Activated CD8-positive, alpha-beta memory T cell treated with anti-CD3 and anti-CD28 coated beads, Interleukin-2, amount 10 ng/mL, durations not matched to agents 7 days and 5 days (primary cell): ENCODE measurements around the gene CD300LF. TPM values are rescaled to one million over a fixed set of nuclear protein-coding genes. Genes with fewer than 3 reads are reported as not detected.
A peak's percentile ranks its signal among the peaks of the same experiment; 100 is the strongest.

ENCODE experiments used
- ATAC-seq: fragments of 150-1000 bp; cut with Tn5 transposase; one replicate; pipeline ENCODE4 v1.10.0; 2021; ENCODE audit warnings: moderate library complexity
- CTCF ChIA-PET: fragments of 350-600 bp; sonication (Branson Sonifier 250); formaldehyde crosslinking; loops from one replicate; lab custom pipeline; 2021; ENCODE audit warnings: antibody characterized with exemption; lab: Charles Lee
- DNase-seq: peaks from one replicate; pipeline ENCODE4 v3.0.0-alpha.2; 2020
- H3K27ac Mint-ChIP-seq: one replicate; pipeline ENCODE4 v1.8.0; 2021; ENCODE audit warnings: mild to moderate bottlenecking, mixed read lengths
- H3K27me3 Mint-ChIP-seq: one replicate; pipeline ENCODE4 v1.8.0; 2021; ENCODE audit warnings: mixed read lengths
- H3K36me3 Mint-ChIP-seq: one replicate; pipeline ENCODE4 v1.8.0; 2021; ENCODE audit warnings: mild to moderate bottlenecking, mixed read lengths
- H3K4me1 Mint-ChIP-seq: one replicate; pipeline ENCODE4 v1.8.0; 2021; ENCODE audit warnings: mixed read lengths
- H3K4me3 Mint-ChIP-seq: one replicate; pipeline ENCODE4 v1.8.0; 2021; ENCODE audit warnings: mild to moderate bottlenecking, moderate library complexity, mixed read lengths
- H3K9me3 Mint-ChIP-seq: one replicate; pipeline ENCODE4 v1.8.0; 2022; ENCODE audit warnings: low read depth, mixed read lengths
- total RNA-seq, 2 experiments: library from RNA; stranded (reverse); gene quantifications; one replicate each; pipeline ENCODE4 v1.2.3, GENCODE V29; 2021

Gene CD300LF
- total RNA-seq, result not detected

DNA sequence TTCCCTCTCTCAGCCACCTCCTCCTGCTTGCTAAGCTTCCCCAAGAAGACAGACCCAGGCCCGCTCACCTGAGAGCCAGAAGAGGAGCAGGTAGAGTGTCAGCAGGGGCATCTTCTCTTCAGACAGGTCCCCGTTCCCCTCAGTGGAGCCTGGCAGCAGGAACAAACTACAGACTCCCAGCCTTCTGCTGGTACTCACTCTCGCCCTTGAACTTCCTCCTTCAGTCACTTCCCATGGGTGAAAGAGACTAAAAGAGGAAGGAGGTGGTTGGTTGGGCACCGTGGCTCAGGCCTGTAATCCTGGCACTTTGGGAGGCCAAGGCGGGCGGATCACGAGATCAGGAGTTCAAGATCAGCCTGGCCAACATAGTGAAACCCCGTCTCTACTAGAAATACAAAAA lies at the start of gene CD300LF:
Gene CD300LF (minus strand): TSS at position 168 of the 400 bp plus-strand sequence. CDS start 57 bp downstream, at position 111.
- no peak for DNase-seq
- no peak within 1 kb of the TSS for H3K27ac Mint-ChIP-seq
- peaks cover 6% of the 10 kb centered on the region for H3K4me1 Mint-ChIP-seq
- CTCF ChIA-PET, result interaction anchor here (0.6 to 1.1 kb wide), 2 partner anchors 12 to 56 kb away, joined by 3 to 5 read pairs; no protein-coding TSS in a partner anchor
- H3K27me3 Mint-ChIP-seq, result peaks cover 38% of the 10 kb centered on the region
- H3K4me3 Mint-ChIP-seq, result no peak within 1 kb of the TSS
- no peaks in the 10 kb centered on the region for H3K9me3 Mint-ChIP-seq
- no peaks in the 10 kb centered on the region for H3K36me3 Mint-ChIP-seq
- no peak for ATAC-seq

DNA sequence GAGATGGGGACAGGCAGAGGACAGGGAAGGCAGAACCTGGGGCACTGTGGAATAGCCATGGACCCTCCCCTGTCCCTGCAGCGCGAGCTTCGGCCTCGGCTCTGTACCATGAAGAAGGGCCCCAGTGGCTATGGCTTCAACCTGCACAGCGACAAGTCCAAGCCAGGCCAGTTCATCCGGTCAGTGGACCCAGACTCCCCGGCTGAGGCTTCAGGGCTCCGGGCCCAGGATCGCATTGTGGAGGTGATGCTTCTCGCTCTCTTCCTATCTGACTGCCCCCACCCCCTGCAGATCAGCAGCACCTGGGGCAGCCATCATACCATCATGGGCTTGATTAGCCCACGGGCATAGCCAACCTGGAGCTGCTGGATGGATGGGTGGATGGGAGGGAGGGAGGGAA lies 49.2 kb upstream of the CD300LF start:
- Mint-ChIP-seq H3K36me3 (peaks cover 23% of the 10 kb centered on the region), H3K27me3 (no peaks in the 10 kb centered on the region), H3K27ac (no peak overlapping the region), H3K4me3 (no peak overlapping the region), H3K9me3 (no peaks in the 10 kb centered on the region), H3K4me1 (peaks cover 55% of the 10 kb centered on the region)
- ATAC-seq (no peak), DNase-seq (no peak)
- CTCF ChIA-PET, result interaction anchor here (0.5 to 15.6 kb wide), 3 partner anchors 11 to 28 kb away, joined by 3 to 206 read pairs (median 6); partner anchors contain the start of gene NAT9

DNA sequence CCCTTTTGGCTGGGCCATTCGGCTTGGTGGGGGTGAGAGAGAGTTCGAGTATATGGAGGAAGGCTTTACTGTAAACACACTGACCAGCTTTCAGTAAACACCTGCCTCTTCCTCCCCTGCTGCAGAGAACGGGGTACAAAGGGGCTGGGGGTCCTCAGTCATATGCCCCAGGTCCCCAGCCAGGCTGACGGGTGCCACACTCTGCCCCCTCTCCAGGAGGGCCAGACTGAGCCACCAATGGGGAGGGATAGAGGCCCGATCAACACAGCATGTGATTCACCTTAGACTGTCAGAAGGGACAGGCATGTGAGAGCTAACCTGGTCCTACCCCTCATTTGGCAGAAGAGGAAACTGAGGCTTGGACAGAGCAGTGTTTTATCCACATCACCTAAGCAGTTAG lies 48.7 kb upstream of the CD300LF start:
- no peaks in the 10 kb centered on the region for H3K9me3 Mint-ChIP-seq
- H3K27ac Mint-ChIP-seq, result peak overlapping the region; percentile 52
- H3K4me3 Mint-ChIP-seq, result no peak overlapping the region
- DNase-seq (no peak), ATAC-seq (no peak)
- CTCF ChIA-PET, result interaction anchor here (0.6 to 15.6 kb wide), 3 partner anchors 11 to 28 kb away, joined by 6 to 206 read pairs (median 110); partner anchors contain the start of gene NAT9
- peaks cover 23% of the 10 kb centered on the region for H3K36me3 Mint-ChIP-seq
- peaks cover 58% of the 10 kb centered on the region for H3K4me1 Mint-ChIP-seq
- H3K27me3 Mint-ChIP-seq, result no peaks in the 10 kb centered on the region

DNA sequence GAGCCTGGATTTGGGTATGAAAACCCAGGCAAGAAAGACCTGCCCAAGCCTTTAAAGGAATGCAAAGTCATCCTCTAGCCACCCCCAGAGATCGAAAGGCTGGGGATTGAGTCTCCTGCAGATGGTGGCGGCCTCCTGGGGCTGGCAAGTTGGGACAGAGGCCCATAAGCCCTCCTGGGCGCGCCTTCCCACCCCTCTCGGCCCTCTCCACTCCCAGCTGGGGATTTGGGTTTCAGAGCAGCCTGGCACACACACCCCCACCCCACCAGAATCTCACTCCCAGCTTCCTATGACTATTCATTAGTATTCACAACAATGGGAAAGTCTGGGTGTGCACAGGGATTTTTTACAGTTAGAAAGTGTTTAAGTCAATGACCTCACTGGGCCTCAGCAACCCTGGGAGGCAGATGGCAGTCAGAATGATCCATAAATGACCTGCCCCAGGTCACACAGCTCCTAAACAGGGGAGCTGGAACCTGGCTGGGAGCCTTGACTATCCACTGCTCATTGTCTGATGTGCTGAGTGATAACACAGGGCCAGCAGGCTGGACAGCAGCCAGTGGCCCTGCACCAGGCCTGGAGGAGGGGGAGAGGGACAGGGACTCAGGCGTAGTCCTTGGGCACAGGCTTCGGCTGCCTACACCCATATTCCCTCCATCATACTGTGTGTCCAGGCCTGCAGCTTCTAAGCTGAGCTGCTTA lies 47.8 kb upstream of the CD300LF start:
- ATAC-seq, result no peak
- CTCF ChIA-PET, result interaction anchor here (0.7 to 15.6 kb wide), 12 partner anchors 11 to 106 kb away, joined by 3 to 206 read pairs (median 21); partner anchors contain the start of genes NAT9 and RAB37
- no peak for DNase-seq
- Mint-ChIP-seq H3K4me1 (peaks cover 57% of the 10 kb centered on the region), H3K4me3 (no peak overlapping the region), H3K36me3 (peaks cover 18% of the 10 kb centered on the region), H3K27me3 (no peaks in the 10 kb centered on the region), H3K27ac (peak overlapping the region; percentile 88), H3K9me3 (no peaks in the 10 kb centered on the region)

DNA sequence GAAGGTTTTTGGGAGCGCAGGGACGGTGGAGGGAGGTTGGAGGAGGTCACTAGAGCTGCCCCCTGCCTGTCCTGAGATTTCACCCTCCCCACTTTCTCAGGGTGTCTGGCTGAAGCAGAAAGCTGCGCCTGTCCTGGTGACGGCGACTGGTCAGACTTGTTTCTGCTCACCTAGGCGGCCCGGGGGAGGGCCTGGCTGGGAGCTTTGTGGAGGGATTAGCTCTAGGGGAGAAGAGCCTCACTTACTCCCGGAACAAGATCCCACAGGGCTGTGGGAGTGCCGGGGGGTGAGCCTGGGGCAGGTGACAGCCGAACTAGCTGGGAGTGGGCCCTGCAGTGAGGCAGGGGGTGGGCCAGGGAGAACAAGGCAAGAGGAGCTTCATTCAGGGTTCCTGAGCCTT lies 47.2 kb upstream of the CD300LF start:
- H3K4me3 Mint-ChIP-seq, result peak overlapping the region; percentile 67
- no peaks in the 10 kb centered on the region for H3K9me3 Mint-ChIP-seq
- DNase-seq (no peak), ATAC-seq (no peak)
- no peaks in the 10 kb centered on the region for H3K27me3 Mint-ChIP-seq
- peak overlapping the region; percentile 88 for H3K27ac Mint-ChIP-seq
- H3K4me1 Mint-ChIP-seq, result peaks cover 63% of the 10 kb centered on the region
- peaks cover 22% of the 10 kb centered on the region for H3K36me3 Mint-ChIP-seq
- CTCF ChIA-PET, result interaction anchor here (0.7 to 15.6 kb wide), 14 partner anchors 10 to 105 kb away, joined by 3 to 206 read pairs (median 17); partner anchors contain the start of genes NAT9 and RAB37

DNA sequence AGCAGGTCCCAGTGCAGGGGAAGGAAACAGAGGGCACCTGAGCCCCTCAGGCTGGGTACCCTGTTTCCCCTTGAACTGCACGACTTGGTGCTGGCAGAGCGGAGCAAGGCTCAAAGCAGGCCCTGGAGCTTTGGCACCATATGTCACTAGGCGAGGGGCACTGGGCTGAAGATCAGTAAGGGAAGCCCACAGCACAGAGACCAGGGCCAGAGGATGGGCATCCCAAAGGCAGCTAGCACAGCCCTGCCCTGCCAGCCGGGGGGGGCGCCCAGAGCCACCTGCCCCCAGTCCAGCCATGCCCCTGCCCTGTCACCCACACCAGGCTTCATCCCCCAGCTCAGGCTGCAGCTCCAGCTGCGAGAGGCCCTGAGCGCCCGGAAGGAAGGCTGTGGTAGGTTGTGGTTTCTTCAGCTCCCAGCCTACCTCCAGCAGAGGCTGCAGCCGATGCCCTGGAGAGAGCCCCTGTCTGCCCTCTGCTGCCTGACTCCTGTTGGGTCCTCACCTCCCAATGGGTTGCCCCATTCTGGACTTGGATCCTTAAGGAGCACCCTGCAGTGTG lies 46.6 kb upstream of the CD300LF start:
- Mint-ChIP-seq H3K4me3 (peak overlapping the region; percentile 67), H3K9me3 (no peaks in the 10 kb centered on the region), H3K27me3 (no peaks in the 10 kb centered on the region), H3K27ac (peak overlapping the region; percentile 88), H3K36me3 (peaks cover 24% of the 10 kb centered on the region), H3K4me1 (peaks cover 70% of the 10 kb centered on the region)
- DNase-seq (peak; percentile 85), ATAC-seq (peak; percentile 83)
- CTCF ChIA-PET, result interaction anchor here (1.0 to 15.6 kb wide), 14 partner anchors 9 to 103 kb away, joined by 3 to 206 read pairs (median 17); partner anchors contain the start of genes NAT9 and RAB37

DNA sequence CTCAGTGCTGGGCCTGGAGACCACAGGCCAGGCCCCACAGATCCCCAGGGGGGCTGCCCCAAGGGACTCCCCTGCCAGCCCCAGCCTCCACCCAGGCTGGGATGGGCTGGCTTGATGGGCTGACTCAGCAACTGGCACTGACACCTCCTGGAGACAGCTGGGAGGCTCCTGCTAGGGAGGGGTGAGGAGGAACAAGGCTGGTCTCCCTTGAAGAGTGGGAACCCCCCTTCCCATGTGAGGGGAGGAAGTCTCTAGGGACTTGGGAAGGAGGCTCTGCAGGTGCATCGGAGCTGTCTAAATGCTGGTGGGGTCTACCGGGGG lies 46.1 kb upstream of the CD300LF start:
- Mint-ChIP-seq H3K36me3 (peaks cover 24% of the 10 kb centered on the region), H3K9me3 (no peaks in the 10 kb centered on the region), H3K4me3 (peak overlapping the region; percentile 67), H3K27me3 (no peaks in the 10 kb centered on the region), H3K27ac (peak overlapping the region; percentile 88), H3K4me1 (peaks cover 75% of the 10 kb centered on the region)
- ATAC-seq (peak; percentile 47), DNase-seq (no peak)
- CTCF ChIA-PET, result interaction anchor here (1.0 to 15.6 kb wide), 12 partner anchors 9 to 103 kb away, joined by 3 to 206 read pairs (median 21); partner anchors contain the start of genes NAT9 and RAB37

DNA sequence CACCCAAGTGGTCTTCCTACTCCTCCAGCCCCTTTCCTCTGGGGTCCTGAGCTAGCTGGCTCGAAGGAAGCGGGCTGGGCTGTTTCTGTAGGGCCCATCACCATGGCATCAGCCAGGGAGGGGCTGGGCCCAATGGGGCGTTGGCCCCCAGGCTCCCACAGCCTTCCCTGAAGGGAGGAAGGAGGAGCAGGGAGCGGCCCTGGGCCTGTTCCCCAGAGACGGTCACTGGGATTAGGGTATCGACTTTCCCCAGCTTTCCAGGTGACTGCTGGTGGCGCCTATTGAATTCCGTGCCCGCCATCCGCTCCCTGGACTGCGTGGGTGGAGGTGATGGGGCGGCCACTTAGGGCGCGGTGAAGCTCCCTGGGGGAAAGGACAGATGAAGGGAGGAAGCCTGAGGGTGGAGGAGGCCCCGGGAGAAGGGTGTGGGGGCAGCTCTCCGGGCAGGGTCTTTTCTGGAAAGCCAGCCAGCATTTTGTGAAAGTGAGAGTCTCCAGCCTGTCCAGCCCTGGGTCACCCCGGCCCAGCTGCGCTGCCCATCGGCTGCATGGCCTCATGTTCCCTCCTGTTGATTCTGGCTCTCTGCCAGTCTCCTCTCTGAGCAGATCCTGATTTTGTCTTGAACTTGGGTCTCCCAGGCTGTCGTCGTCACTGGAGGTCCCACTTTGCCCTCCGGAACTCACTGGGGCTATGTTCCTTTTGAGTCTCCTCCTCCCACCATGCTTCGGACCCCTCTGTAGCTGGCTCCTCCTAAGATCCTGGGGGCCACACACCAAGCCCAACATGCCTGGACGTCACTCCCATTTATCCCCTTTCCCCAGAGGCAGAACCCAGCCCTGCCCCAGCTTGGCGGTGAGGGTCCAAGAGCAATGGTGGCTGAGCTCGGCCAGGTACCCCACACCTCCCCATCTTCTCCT lies 45.5 kb upstream of the CD300LF start:
- no peak for DNase-seq
- H3K27me3 Mint-ChIP-seq, result no peaks in the 10 kb centered on the region
- H3K9me3 Mint-ChIP-seq, result no peaks in the 10 kb centered on the region
- H3K36me3 Mint-ChIP-seq, result peaks cover 25% of the 10 kb centered on the region
- peak overlapping the region; percentile 67 for H3K4me3 Mint-ChIP-seq
- peak overlapping the region; percentile 88 for H3K27ac Mint-ChIP-seq
- ATAC-seq, result no peak
- CTCF ChIA-PET, result interaction anchor here (1.0 to 15.6 kb wide), 9 partner anchors 8 to 105 kb away, joined by 3 to 206 read pairs (median 26); partner anchors contain the start of genes NAT9 and RAB37
- peaks cover 79% of the 10 kb centered on the region for H3K4me1 Mint-ChIP-seq

DNA sequence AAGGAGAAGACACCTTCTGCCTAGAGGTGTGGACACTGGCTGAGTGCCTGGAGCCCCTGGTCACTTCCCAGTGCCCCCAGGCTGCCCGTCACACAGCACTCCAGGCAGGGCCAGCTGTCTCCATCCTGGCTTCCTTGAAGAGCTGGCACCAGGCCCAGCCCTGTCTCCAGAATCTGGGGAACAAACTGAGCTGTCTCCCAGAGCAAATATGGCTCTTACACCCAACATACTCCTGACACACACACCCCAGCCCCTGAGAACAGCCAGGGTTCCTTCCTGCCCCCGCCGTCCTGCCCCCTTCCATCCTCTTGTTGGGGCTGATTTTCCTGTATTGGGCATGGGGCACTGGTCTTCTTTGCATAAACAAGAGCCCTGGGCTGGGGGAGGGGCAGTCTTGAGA lies 44.8 kb upstream of the CD300LF start:
- H3K27me3 Mint-ChIP-seq, result no peaks in the 10 kb centered on the region
- peak overlapping the region; percentile 67 for H3K4me3 Mint-ChIP-seq
- peaks cover 81% of the 10 kb centered on the region for H3K4me1 Mint-ChIP-seq
- ATAC-seq (no peak), DNase-seq (no peak)
- CTCF ChIA-PET, result interaction anchor here (1.0 to 15.6 kb wide), 7 partner anchors 11 to 106 kb away, joined by 3 to 206 read pairs (median 26); partner anchors contain the start of genes NAT9 and RAB37
- H3K9me3 Mint-ChIP-seq, result no peaks in the 10 kb centered on the region
- peaks cover 28% of the 10 kb centered on the region for H3K36me3 Mint-ChIP-seq
- peak overlapping the region; percentile 59 for H3K27ac Mint-ChIP-seq

DNA sequence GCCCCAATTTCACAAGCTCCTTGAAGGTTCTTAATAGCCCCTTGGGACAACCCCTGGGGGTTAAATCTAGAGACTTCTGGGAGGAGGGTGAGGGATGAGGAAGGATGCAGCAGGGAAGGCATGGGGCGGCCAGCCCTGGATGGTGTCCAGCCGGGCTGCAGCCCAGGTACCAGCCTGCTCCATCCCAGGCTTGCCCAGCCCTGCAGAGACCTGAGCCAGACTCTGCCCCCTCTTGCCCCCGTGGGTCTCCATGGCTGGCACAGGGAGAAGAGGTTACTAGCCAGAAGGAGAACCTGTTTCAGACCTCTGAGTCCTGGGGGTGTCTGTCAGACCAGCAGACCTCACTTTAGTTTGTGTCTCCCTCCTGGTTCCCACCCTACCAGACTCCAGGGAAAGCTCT lies 44.2 kb upstream of the CD300LF start:
- DNase-seq, result no peak
- H3K27me3 Mint-ChIP-seq, result no peaks in the 10 kb centered on the region
- peaks cover 33% of the 10 kb centered on the region for H3K36me3 Mint-ChIP-seq
- peaks cover 87% of the 10 kb centered on the region for H3K4me1 Mint-ChIP-seq
- no peaks in the 10 kb centered on the region for H3K9me3 Mint-ChIP-seq
- H3K4me3 Mint-ChIP-seq, result no peak overlapping the region
- H3K27ac Mint-ChIP-seq, result peak overlapping the region; percentile 49
- no peak for ATAC-seq
- CTCF ChIA-PET, result interaction anchor here (0.8 to 15.6 kb wide), 7 partner anchors 11 to 99 kb away, joined by 3 to 206 read pairs (median 26); partner anchors contain the start of genes NAT9 and RAB37

DNA sequence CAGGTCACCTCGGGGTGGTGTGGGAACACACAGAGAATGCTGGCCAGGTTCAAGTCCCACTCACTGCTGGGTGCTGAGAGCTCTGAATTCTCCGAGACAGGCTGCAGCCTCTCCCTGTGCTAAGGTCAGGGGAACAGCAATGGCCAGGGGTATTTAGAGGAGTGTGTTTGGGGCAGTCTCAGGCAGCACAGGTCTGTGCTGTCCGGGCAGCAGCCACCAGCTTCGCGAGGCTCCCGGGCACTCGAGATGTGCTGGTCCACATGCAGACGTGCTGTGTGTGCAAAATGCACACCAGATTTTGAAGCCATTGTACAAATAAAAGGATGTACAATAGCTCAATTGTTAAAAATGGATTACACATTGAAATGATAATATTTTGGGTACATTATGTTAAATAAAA lies 42.8 kb upstream of the CD300LF start:
- H3K27ac Mint-ChIP-seq, result no peak overlapping the region
- no peaks in the 10 kb centered on the region for H3K27me3 Mint-ChIP-seq
- no peak overlapping the region for H3K4me3 Mint-ChIP-seq
- peaks cover 43% of the 10 kb centered on the region for H3K36me3 Mint-ChIP-seq
- DNase-seq (no peak), ATAC-seq (no peak)
- CTCF ChIA-PET, result interaction anchor here (1.1 to 15.6 kb wide), 8 partner anchors 9 to 205 kb away, joined by 3 to 206 read pairs (median 16); partner anchors contain the start of genes NAT9 and RAB37
- peaks cover 85% of the 10 kb centered on the region for H3K4me1 Mint-ChIP-seq
- H3K9me3 Mint-ChIP-seq, result no peaks in the 10 kb centered on the region

DNA sequence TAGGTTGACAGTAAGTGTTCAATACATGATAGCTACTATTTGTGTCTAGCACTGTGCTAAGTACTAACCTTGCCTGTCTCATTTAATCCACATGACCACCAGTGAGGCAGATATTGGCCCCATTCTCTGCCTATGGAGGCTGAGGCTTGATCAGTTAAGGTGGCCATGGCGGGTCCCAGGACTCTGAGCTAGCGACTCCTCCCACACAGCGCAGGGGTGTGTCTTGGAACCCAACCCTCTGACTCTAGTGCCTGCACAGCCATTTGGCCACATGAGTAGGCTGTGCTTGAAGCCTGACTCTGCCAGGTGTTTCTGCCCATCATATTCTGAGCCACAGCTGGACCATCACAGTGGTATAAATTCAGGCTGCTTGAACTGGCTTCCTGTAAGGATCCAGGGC lies 42.1 kb upstream of the CD300LF start:
- Mint-ChIP-seq H3K27me3 (no peaks in the 10 kb centered on the region), H3K4me3 (no peak overlapping the region), H3K9me3 (no peaks in the 10 kb centered on the region), H3K27ac (no peak overlapping the region), H3K36me3 (peaks cover 49% of the 10 kb centered on the region), H3K4me1 (peaks cover 78% of the 10 kb centered on the region)
- ATAC-seq (no peak), DNase-seq (no peak)
- CTCF ChIA-PET, result interaction anchor here (1.1 to 15.6 kb wide), 10 partner anchors 9 to 206 kb away, joined by 3 to 206 read pairs (median 16); partner anchors contain the start of genes NAT9 and RAB37
